GM12864 (cell line): ENCODE data around the gene FARSB.

Experiments used
- DNase-seq: peaks from one replicate; pipeline ENCODE4 v3.0.0-alpha.2; 2011; ENCODE audit warnings: low read depth
- H3K4me3 ChIP-seq: 2 replicates; pipeline ENCODE4 v1.5.1; 2011; ENCODE audit warnings: mild to moderate bottlenecking, low read depth, low read length, control low read depth
- TF ChIP-seq, protein P1 (sequence below): IDR thresholded peaks from 2 replicates; pipeline ENCODE4 v1.5.1; 2011; ENCODE audit warnings: low read depth, mild to moderate bottlenecking, moderate library complexity, low read length, control low read depth, inconsistent platforms; ENCODE audit errors: missing control alignments

Gene FARSB

GRCh38 chr2:222572751-222573174 lies 83.1 kb downstream of the FARSB start:
- DNase-seq: no peak
- H3K4me3 ChIP-seq: no peak overlapping the region
- TF ChIP-seq, protein P1, sequence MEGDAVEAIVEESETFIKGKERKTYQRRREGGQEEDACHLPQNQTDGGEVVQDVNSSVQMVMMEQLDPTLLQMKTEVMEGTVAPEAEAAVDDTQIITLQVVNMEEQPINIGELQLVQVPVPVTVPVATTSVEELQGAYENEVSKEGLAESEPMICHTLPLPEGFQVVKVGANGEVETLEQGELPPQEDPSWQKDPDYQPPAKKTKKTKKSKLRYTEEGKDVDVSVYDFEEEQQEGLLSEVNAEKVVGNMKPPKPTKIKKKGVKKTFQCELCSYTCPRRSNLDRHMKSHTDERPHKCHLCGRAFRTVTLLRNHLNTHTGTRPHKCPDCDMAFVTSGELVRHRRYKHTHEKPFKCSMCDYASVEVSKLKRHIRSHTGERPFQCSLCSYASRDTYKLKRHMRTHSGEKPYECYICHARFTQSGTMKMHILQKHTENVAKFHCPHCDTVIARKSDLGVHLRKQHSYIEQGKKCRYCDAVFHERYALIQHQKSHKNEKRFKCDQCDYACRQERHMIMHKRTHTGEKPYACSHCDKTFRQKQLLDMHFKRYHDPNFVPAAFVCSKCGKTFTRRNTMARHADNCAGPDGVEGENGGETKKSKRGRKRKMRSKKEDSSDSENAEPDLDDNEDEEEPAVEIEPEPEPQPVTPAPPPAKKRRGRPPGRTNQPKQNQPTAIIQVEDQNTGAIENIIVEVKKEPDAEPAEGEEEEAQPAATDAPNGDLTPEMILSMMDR: no peak

DNA sequence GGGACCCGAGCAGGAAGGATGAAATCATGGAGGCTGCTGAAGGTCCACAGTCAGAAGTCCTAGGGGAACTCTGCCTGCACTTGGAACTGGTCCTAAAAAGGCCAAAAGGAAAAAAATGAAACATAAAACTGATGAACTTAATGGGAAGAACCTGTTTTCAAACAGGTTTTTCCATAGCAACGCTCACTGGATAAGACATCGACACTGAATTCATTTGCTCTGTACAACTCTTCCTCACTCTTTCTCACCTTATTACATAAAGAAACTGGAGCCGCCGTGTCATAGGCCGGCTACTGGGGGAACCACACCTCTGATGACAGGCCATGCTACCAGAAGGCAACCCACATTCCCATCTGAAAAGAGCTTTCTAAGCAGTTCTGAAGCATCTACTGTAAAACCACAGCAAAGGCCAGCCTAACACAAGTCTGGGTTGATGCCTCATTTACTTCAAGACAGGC lies 83.6 kb downstream of the FARSB start:
- no peak for DNase-seq
- H3K4me3 ChIP-seq: no peak overlapping the region
- TF ChIP-seq, protein P1: no peak

- no peak overlapping the region for H3K4me3 ChIP-seq
- TF ChIP-seq, protein P1: no peak
- DNase-seq: no peak
Observed at GRCh38 chr2:222569826-222570225, 86.1 kb downstream of the FARSB start.

DNA sequence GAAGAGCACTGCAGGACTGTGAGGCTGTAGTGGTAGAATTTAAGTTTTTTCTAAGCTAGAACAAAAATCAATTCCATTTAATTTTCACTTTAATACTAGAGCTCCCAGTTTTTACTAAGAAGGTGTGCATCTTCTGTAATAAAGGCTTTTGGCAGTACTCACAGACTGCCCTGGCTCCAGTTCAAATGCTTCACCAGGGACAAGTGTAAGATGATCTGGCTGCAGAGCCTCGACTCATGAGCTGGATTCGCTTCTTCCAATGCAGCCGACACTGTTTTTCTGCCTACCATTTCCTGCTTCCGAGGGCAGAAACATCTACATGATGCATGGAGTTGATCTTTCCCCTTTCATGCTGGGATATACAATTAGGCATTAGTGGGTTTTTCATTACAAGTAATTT lies 87.0 kb downstream of the FARSB start:
- TF ChIP-seq, protein P1: no peak
- no peak overlapping the region for H3K4me3 ChIP-seq
- DNase-seq: no peak

- no peak for DNase-seq
- TF ChIP-seq, protein P1: no peak
- no peak overlapping the region for H3K4me3 ChIP-seq
Observed at GRCh38 chr2:222566229-222566628, 89.7 kb downstream of the FARSB start.

DNA sequence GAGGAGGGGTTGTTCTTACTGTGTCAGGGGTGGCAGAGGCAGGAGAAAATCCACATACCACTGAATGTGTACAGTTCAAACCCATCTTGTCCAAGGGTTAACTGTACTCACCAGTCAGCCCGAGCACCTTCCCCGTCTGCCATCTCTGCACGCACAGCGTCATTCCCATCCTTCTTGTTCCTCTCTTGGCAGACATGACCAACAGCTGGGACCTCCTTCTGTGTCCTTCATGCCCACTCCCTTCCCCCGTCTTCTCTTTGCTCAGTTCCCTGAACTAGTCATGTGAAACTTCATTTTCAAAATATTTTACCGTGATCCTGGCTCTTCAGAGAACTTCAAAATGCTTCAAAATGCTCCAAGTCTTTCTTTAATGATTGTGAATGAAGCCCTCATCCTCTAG lies 92.0 kb downstream of the FARSB start:
- TF ChIP-seq, protein P1: no peak
- DNase-seq: no peak
- no peak overlapping the region for H3K4me3 ChIP-seq

GRCh38 chr2:222563106-222563718 lies 92.7 kb downstream of the FARSB start:
- no peak for DNase-seq
- TF ChIP-seq, protein P1: no peak
- no peak overlapping the region for H3K4me3 ChIP-seq
